ENCODE results near the gene ARHGEF6. TPM values are rescaled to one million over a fixed set of nuclear protein-coding genes. Genes with fewer than 3 reads are reported as not detected.
"Not testable (repeated sequence)": the region's sequence is repeated elsewhere in the genome, so short reads cannot be mapped to it uniquely, and the experiment has no call there.

ARHGEF6 gene, protein sequence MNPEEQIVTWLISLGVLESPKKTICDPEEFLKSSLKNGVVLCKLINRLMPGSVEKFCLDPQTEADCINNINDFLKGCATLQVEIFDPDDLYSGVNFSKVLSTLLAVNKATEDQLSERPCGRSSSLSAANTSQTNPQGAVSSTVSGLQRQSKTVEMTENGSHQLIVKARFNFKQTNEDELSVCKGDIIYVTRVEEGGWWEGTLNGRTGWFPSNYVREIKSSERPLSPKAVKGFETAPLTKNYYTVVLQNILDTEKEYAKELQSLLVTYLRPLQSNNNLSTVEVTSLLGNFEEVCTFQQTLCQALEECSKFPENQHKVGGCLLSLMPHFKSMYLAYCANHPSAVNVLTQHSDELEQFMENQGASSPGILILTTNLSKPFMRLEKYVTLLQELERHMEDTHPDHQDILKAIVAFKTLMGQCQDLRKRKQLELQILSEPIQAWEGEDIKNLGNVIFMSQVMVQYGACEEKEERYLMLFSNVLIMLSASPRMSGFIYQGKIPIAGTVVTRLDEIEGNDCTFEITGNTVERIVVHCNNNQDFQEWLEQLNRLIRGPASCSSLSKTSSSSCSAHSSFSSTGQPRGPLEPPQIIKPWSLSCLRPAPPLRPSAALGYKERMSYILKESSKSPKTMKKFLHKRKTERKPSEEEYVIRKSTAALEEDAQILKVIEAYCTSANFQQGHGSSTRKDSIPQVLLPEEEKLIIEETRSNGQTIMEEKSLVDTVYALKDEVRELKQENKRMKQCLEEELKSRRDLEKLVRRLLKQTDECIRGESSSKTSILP
- 10 to 100 TPM; 44.5 to 53.6 TPM for total RNA-seq

GRCh38 chrX:136780763-136781162 lies at the start of gene ARHGEF6:
Gene ARHGEF6, minus strand, starts transcription at chrX:136780932. Its CDS starts 50 bp downstream, at chrX:136780882.
- Mint-ChIP-seq H3K4me1 (peaks cover 60% of the 10 kb centered on the region), H3K27me3 (no peaks in the 10 kb centered on the region), H3K36me3 (ENCODE audit: low read depth) (peaks cover 25% of the 10 kb centered on the region), H3K4me3 (peak within 1 kb of the TSS; percentile 89), H3K27ac (peak within 1 kb of the TSS; percentile 99), H3K9me3 (ENCODE audit: low read depth) (no peaks in the 10 kb centered on the region)
- DNase-seq (peak; percentile 55), ATAC-seq (peak; percentile 57)
- intact Hi-C loops (cut with DNase I, micrococcal nuclease), result loop anchor here (1.0 to 10.0 kb wide), 6 partner anchors 14 to 100 kb away; partner anchors contain the start of gene RBMX (in 1 of the 2)
- CTCF ChIA-PET, result interaction anchor here (2.0 kb wide), 1 partner anchor 145 kb away, joined by 8 read pairs; no protein-coding TSS in a partner anchor
- POLR2A ChIA-PET, result interaction anchor here (0.6 kb wide), 1 partner anchor 50 kb away, joined by 3 read pairs; no protein-coding TSS in a partner anchor

DNA sequence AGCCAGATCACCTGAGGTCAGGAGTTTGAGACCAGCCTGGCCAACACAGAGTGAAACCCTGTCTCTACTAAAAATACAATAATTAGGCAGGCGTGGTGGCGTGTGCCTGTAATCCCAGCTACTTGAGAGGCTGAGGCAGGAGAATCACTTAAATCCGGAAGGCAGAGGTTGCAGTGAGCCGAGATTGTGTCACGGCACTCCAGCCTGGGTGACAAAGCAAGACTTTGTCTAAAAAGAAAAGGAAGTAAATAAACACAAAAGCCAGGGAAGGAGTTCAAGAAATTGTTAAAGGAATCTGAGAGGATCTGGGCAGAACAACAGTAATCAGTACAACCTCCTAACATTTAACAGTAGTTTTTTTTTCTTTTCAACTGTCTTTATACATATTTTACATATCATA lies 48.7 kb upstream of the ARHGEF6 start:
- H3K27ac Mint-ChIP-seq, result no peak overlapping the region
- H3K4me1 Mint-ChIP-seq, result no peaks in the 10 kb centered on the region
- ChIA-PET POLR2A (no interaction called here), CTCF (no interaction called here)
- DNase-seq, result no peak
- intact Hi-C loops (cut with DNase I, micrococcal nuclease), result no loop called here
- no peaks in the 10 kb centered on the region for H3K9me3 Mint-ChIP-seq (ENCODE audit: low read depth)
- H3K4me3 Mint-ChIP-seq, result no peak overlapping the region
- no peak for ATAC-seq
- no peaks in the 10 kb centered on the region for H3K27me3 Mint-ChIP-seq
- no peaks in the 10 kb centered on the region for H3K36me3 Mint-ChIP-seq (ENCODE audit: low read depth)

DNA sequence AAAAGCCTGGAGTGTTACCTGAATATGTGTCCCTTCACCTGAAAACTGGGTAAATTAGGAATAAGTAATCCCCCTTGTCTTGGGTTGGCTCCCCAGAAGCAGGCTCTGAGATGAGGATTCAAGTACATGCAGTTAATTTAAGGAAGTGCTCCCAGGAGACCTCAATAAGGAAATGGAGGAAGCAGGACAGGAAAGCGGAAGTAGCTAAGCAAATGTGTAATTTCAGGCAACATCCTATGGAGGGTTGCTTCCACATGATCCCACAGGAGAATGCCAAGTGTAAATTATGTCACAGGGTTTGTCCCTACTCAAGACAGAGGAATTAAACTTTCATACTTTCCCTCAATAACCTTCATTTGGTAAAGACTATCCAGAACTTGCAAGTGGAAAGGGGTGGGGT lies 48.1 kb upstream of the ARHGEF6 start:
- no peaks in the 10 kb centered on the region for H3K4me1 Mint-ChIP-seq
- CTCF ChIA-PET, result no interaction called here
- POLR2A ChIA-PET, result no interaction called here
- H3K27me3 Mint-ChIP-seq, result no peaks in the 10 kb centered on the region
- intact Hi-C loops (cut with DNase I, micrococcal nuclease), result no loop called here
- no peaks in the 10 kb centered on the region for H3K36me3 Mint-ChIP-seq (ENCODE audit: low read depth)
- H3K9me3 Mint-ChIP-seq (ENCODE audit: low read depth), result no peaks in the 10 kb centered on the region
- H3K4me3 Mint-ChIP-seq, result no peak overlapping the region
- DNase-seq (no peak), ATAC-seq (no peak)
- no peak overlapping the region for H3K27ac Mint-ChIP-seq

GRCh38 chrX:136827026-136827425 lies 46.3 kb upstream of the ARHGEF6 start:
- Mint-ChIP-seq H3K4me1 (no peaks in the 10 kb centered on the region), H3K9me3 (ENCODE audit: low read depth) (no peaks in the 10 kb centered on the region), H3K4me3 (no peak overlapping the region), H3K27ac (no peak overlapping the region), H3K27me3 (no peaks in the 10 kb centered on the region), H3K36me3 (ENCODE audit: low read depth) (no peaks in the 10 kb centered on the region)
- no peak for DNase-seq
- no peak for ATAC-seq
- intact Hi-C loops (cut with DNase I, micrococcal nuclease), result no loop called here
- CTCF ChIA-PET, result no interaction called here
- POLR2A ChIA-PET, result no interaction called here

DNA sequence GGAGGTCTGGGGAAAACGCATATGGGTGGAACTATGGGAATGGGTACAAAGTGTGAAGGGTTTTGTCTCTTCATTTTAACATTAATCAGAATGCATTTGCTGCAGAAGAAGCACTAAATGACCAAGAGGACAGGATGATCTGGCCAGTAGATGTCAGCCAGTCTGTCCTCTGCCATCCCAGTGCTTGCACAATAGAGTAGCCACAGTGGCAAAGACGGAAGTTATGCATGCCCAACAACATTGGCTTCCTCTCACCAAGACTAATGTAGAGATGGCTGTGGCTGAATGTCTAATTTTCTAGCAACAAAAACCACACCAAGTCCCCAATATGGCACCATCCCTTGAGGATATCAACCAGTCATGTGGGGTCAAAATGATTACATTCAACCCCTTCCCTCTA lies 45.0 kb upstream of the ARHGEF6 start:
- POLR2A ChIA-PET, result no interaction called here
- CTCF ChIA-PET, result no interaction called here
- Mint-ChIP-seq H3K27ac (no peak overlapping the region), H3K36me3 (ENCODE audit: low read depth) (no peaks in the 10 kb centered on the region), H3K27me3 (no peaks in the 10 kb centered on the region), H3K4me1 (no peaks in the 10 kb centered on the region), H3K9me3 (ENCODE audit: low read depth) (no peaks in the 10 kb centered on the region), H3K4me3 (no peak overlapping the region)
- ATAC-seq, result no peak
- intact Hi-C loops (cut with DNase I, micrococcal nuclease), result no loop called here
- no peak for DNase-seq

DNA sequence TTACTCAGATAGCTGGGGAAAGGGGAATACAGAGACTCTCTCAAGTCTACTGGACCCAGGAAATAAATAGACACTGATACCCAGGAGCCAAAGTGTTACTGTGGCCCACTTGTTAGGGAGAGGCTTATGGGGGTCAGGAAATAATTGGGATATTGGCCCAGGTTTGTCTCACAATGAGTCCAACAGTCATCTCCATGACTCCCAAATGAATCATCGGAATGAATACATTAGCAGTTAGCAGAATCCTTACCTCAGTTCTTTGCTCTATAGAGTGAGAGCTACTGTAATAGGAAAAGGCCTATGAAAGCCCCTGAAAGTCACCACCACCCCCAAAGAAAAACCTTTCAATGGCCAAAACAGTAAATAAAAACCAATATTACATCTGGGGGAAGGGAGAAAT lies 42.4 kb upstream of the ARHGEF6 start:
- POLR2A ChIA-PET, result no interaction called here
- no peaks in the 10 kb centered on the region for H3K9me3 Mint-ChIP-seq (ENCODE audit: low read depth)
- no peak overlapping the region for H3K4me3 Mint-ChIP-seq
- DNase-seq, result no peak
- no peak overlapping the region for H3K27ac Mint-ChIP-seq
- no peak for ATAC-seq
- intact Hi-C loops (cut with DNase I, micrococcal nuclease), result no loop called here
- H3K36me3 Mint-ChIP-seq (ENCODE audit: low read depth), result peaks cover 2% of the 10 kb centered on the region
- no peaks in the 10 kb centered on the region for H3K27me3 Mint-ChIP-seq
- H3K4me1 Mint-ChIP-seq, result no peaks in the 10 kb centered on the region
- CTCF ChIA-PET, result no interaction called here

DNA sequence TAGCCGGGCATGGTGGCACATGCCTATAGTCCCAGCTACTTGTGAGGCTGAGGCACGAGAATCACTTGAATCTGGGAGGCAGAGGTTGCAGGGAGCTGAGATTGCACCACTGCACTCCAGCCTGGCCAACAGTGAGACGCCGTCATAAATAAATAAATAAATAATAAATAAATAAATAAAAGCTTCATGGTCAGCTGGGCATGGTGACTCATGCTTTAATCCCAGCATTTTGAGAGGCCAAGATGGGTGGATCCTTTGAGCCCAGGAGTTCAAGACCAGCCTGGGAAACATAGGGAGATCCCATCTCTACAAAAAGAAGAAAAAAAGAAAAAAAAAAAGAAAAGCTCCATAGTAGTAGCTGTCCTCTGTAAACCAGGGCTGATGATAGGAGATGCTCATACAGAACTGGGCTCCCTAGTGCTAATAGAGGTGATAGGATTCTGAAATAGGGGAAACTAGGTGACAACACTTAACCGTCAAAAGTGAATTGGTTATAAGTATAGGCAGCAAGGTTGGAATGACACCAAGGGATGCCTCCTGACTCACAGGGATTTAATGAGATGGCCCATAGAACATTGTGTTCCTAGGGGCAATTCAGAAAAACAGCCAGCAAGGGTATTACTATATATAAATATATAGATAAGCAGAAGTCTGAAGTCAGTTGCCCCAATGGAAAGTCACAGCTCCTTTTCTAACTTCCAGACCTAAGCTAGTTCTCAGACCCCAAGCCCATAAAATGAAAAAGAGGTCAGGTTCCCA lies 41.8 kb upstream of the ARHGEF6 start:
- ChIA-PET CTCF (interaction anchor here (0.9 kb wide), 1 partner anchor 11 kb away, joined by 4 read pairs; no protein-coding TSS in a partner anchor), POLR2A (no interaction called here)
- no peak for DNase-seq
- Mint-ChIP-seq H3K36me3 (ENCODE audit: low read depth) (peaks cover 2% of the 10 kb centered on the region), H3K9me3 (ENCODE audit: low read depth) (no peaks in the 10 kb centered on the region), H3K4me3 (no peak overlapping the region), H3K4me1 (no peaks in the 10 kb centered on the region), H3K27me3 (no peaks in the 10 kb centered on the region), H3K27ac (no peak overlapping the region)
- intact Hi-C loops (cut with DNase I, micrococcal nuclease), result no loop called here
- no peak for ATAC-seq

- CTCF ChIA-PET; H3K4me3 Mint-ChIP-seq; H3K36me3 Mint-ChIP-seq (ENCODE audit: low read depth); DNase-seq; POLR2A ChIA-PET; ATAC-seq; H3K27me3 Mint-ChIP-seq; H3K9me3 Mint-ChIP-seq (ENCODE audit: low read depth); H3K27ac Mint-ChIP-seq; H3K4me1 Mint-ChIP-seq; intact Hi-C loops (cut with DNase I, micrococcal nuclease): not testable (repeated sequence)
Measured at GRCh38 chrX:136819756-136820155, 39.0 kb upstream of the ARHGEF6 start.

- intact Hi-C loops (cut with DNase I, micrococcal nuclease), result no loop called here
- no peak for ATAC-seq
- no peaks in the 10 kb centered on the region for H3K4me1 Mint-ChIP-seq
- POLR2A ChIA-PET, result no interaction called here
- H3K4me3 Mint-ChIP-seq, result no peak overlapping the region
- DNase-seq, result no peak
- H3K36me3 Mint-ChIP-seq (ENCODE audit: low read depth), result peaks cover 4% of the 10 kb centered on the region
- H3K9me3 Mint-ChIP-seq (ENCODE audit: low read depth), result no peaks in the 10 kb centered on the region
- H3K27ac Mint-ChIP-seq, result no peak overlapping the region
- CTCF ChIA-PET, result no interaction called here
- no peaks in the 10 kb centered on the region for H3K27me3 Mint-ChIP-seq
Measured at GRCh38 chrX:136819031-136819703, 38.4 kb upstream of the ARHGEF6 start.

DNA sequence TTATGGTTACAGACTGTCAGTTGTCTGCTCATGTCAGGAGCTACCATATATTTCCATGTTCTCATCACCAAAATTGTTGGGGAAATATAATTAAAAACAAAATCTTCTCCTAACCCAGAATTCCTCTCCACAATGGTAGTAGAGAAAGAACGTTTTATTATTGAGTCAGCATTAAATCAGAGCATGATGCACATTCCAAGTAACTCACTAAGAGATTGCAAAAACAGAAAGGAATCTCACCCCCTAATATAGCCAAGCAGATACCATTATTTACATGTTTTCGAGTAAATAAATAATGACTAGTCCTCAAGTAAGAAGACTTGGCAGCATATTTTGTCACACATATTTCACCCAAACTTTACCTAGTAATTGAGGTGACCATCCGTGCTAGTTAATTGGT lies 36.2 kb upstream of the ARHGEF6 start:
- no peaks in the 10 kb centered on the region for H3K9me3 Mint-ChIP-seq (ENCODE audit: low read depth)
- H3K4me1 Mint-ChIP-seq, result no peaks in the 10 kb centered on the region
- ChIA-PET POLR2A (no interaction called here), CTCF (no interaction called here)
- no peak overlapping the region for H3K27ac Mint-ChIP-seq
- DNase-seq (no peak), ATAC-seq (no peak)
- H3K27me3 Mint-ChIP-seq, result no peaks in the 10 kb centered on the region
- intact Hi-C loops (cut with DNase I, micrococcal nuclease), result no loop called here
- H3K36me3 Mint-ChIP-seq (ENCODE audit: low read depth), result peaks cover 4% of the 10 kb centered on the region
- no peak overlapping the region for H3K4me3 Mint-ChIP-seq

Measured in activated CD4-positive, alpha-beta T cell treated with anti-CD3 and anti-CD28 coated beads for 36 hours (primary cell).